GM04503 (cell line): ENCODE measurements around the gene SLC25A40.
"Not testable (repeated sequence)": the region's sequence is repeated elsewhere in the genome, so short reads cannot be mapped to it uniquely, and the experiment has no call there.

Experiments used
- DNase-seq: peaks from one replicate; pipeline ENCODE4 v3.0.0-alpha.2; 2012; ENCODE audit warnings: low read depth

Gene SLC25A40

DNA sequence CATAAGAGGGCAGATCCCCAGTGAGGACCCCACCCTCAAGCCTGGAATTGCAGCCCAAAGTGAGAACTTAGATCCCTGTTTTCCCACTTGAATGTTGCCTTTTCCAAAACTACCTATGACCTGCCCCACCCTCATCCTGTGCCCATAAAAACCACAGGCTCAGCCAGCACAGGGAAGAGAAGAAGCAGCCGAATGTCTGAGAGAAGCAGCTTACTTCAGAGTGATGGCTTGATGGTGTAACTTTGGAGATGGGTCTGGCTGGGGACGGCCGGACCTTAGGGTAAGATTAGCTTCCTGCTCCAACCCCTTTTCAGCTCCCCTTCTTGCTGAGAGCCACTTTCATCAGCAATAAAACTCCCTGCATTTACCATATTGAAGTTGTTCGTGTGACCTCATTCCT, 5.7 kb downstream of the SLC25A40 start:
- no peak for DNase-seq

GRCh38 chr7:87866533-87866932, 9.6 kb downstream of the SLC25A40 start:
- not testable (repeated sequence) for DNase-seq

DNA sequence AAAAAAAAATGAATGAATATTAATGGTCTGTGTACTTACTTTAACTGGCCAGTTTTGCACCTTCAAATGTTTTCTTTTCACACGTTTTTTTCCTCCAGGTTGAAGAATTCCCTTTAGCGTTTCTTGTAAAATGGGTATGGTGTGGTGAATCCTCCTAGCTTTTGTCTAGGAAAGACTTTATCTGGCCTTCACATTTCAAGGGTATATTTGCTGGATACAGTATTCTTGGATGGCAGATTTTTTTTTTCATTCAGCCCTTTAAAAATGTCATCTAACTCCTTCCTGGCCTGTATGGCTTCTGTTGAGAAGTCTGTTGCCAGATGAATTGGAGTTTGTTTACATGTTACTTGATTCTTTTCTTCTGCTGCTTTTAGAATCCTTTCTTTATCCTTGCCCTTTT, 10.1 kb downstream of the SLC25A40 start:
- DNase-seq, result no peak

DNA sequence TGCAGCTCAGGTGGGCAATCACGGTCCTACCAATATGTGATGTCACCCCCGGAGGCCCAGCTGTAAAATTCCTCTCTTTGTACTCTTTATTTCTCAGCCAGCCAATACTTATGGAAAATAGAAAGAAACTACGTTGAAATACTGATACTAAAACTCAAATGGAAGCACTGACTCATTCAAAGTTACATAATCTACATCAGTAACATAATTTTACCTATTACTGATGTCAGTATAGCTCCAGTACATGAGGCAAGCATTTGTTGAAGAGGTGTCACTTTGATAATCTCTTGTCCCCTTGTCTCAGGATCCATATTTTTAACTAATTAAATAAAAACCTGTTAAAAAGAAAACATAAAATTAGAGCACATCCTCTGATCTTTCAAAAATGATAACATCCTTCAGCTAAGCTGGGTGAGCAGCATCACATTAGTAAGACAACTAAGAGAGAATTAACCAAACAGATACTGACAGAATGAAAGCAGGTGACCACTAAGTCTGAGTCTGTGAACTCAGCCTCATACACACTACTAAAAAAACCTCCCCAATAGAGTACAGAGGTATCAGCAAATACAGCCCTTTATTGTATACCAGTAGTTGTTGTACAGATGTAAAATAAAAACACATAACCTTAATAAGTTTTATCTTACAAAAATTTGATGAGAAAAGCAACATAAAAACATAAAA, 17.6 kb downstream of the SLC25A40 start:
- no peak for DNase-seq

DNA sequence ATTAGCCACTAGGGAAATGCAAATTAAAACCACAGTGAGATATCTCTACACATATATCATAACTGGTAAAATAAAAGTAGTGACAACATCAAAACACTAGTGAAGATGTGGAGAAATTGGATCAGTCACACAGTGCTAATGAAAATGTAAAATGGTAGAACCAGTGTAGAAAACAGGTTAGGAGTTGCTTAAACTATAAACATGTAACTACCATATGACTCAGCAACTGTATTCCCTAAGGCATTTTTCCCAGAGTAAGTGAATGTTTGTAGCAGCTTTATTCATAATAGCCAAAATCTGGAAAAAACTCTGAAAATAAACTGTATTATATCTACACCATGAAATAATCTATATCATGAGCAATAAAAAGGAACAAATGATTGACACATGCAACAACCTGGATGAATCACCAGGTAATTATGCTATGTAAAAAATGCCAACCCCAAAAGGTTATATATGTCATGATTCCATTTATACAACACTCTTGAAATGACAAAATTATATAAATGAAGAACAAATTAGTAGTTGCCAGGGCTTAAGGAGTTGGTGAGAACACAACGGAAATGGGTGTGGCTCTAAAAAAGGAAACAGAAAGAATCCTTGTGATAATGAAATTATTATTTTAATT, 22.8 kb downstream of the SLC25A40 start:
- DNase-seq, result no peak

DNA sequence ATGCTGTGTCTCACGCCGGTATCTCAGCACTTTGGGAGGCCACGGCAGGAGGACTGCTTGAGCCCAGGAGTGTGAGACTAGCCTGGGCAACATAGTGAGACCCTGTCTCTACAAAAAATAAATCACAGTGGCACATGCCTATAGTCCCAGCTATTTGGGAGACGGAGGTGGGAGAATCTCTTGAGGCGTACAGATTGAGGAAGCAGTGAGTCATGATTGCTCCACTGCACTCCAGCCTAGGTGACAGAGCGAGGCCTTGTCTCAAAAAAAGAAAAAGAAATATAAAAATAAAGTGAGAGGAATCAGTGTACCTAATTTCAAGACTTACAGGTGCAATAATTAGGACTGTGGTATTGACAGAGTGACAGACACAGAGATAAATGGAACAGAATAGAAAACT, 23.9 kb downstream of the SLC25A40 start:
- no peak for DNase-seq

DNA sequence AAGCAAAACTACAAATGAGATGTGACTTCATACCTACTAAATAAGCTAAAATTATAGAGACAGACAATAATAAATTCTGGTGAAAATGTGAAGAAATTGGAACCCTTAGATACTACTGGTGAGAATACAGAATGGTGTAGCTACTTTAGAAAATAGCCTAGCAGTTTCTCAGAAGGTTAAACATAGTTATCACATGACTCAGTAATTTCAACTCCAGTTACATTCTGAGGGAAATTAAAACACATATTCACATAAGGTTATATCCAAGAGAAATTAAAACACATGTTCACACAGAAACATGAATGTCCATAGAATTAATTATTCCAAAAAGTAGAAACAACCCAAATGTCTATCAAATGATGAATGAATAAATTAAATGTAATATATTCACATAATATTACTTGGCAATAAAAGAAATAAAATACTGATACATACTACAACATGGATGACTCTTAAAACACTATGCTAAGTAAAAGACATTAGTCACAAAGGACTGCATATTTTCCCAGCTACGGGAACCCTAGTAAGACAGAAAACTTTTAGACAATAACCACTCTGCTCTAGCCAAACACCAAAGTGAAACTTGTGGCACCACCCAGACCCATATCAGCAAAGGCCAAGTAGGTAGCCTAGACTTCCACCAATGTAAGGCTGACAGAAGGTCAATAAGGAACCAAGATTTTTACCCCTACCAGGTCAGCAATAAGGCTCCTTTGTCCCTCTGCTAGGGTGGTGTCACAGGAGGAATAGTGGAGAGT, 25.1 kb downstream of the SLC25A40 start:
- no peak for DNase-seq

DNA sequence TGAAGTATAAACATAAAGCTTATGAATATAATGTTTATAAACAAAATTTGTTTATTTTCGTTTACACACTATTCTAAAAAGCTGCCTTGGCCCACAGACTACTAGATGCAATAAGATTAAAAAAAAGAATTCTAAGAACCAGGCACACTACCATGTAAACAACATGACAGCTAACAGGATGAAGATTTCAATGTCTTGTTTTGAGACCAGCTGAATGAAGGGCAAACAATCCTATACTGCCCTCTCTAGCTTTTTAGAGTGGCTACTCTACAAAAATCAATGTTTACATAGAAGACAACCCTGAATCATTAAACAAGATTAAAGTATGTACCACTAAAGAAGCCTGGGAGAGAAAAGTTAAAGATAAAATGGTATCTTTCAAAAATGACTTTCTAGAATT, 38.6 kb downstream of the SLC25A40 start:
- DNase-seq, result no peak

DNA sequence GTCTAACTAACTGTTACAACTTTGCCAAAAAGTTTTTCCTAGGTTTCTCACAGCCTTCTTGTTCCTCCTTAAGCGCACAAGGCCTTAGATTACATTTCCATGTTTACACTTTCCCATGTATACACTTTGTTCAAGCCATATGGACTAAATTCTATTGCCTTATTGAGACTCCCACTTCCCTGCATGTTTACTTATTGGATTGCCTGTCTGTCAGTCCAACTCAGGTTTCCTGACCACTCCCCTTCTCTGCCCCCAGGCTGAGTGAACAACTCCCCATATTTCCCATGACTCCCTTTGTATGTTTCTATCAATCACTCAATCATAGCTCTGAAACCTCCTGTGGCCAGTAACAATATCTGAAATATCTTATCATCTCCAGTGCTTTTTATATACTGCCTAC, 43.0 kb downstream of the SLC25A40 start:
- no peak for DNase-seq

- DNase-seq, result no peak
These were observed 45.1 kb downstream of the SLC25A40 start for GRCh38 chr7:87831097-87831496.

GRCh38 chr7:87828383-87828782, 47.8 kb downstream of the SLC25A40 start:
- not testable (repeated sequence) for DNase-seq

DNA sequence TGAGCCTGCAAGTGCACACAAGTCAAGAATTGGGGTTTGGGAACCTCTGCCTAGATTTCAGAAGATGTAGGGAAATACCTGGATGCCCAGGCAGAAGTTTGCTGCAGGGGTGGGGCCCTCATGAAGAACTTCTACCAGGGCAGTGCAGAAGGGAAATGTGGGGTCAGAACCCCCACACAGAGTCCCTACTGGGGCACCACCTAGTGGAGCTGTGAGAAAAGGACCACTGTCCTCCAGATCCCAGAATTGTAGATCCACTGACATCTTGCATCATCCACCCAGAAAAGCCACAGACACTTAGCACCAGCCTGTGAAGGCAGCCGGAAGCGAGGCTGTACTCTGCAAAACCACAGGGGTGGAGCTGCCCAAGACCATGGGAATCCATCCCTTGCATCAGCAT, 50.8 kb downstream of the SLC25A40 start:
- not testable (repeated sequence) for DNase-seq

- not testable (repeated sequence) for DNase-seq
These were observed 54.1 kb downstream of the SLC25A40 start for GRCh38 chr7:87822056-87822455.

DNA sequence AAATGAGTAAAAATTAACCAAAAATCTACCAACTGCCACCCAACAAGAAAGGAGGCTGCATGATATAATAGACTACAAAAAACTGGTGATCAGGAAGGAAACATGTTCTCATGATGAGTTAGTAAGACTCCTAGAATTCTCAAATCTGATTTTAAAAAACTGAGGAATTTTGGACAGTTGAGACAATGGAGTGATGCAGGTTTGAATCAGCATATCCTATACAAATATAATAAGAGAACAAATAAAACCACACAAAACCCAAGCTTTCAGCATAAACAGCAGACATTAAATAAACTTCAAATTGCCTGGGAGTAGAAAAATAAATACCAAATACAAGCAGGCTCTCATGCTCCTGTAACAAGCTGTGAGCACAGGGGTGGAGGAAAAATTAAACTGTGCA, 57.8 kb downstream of the SLC25A40 start:
- no peak for DNase-seq

DNA sequence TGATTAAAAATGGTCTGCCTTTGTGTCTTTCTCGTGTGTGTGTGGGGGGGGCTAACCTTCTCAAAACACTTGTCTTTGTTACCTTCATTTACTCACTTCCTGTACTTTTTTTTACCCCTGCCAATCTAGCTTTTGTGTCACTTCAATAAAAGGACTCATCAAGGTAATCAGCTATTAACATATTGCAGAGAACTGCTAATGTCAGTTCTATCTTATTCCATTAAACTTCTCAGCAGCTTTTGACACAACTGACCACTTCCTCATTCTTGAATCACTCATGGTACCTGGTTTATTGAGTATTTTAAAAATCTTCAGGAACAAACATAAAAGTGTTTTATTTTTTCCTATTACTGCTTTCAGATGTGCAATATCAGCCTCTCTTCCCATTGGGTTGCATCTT, 59.8 kb downstream of the SLC25A40 start:
- DNase-seq, result no peak

DNA sequence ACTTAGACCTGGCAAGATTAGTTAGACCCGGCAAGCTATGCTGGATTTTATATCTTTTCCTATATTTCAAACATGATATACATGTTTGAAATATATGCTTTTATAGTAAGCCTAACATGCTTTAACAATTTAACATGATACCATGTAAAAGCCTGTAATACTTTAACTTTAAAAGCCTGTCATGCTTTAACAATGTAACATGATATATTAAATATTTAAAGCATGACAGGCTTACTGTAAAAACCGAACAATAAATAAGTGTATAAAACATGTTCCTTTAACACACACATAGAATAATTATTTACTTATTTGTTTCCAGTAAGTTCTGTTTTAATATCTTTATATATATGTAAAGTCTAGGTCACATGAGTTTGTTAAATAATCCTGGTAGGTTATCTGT, 65.4 kb downstream of the SLC25A40 start:
- no peak for DNase-seq

DNA sequence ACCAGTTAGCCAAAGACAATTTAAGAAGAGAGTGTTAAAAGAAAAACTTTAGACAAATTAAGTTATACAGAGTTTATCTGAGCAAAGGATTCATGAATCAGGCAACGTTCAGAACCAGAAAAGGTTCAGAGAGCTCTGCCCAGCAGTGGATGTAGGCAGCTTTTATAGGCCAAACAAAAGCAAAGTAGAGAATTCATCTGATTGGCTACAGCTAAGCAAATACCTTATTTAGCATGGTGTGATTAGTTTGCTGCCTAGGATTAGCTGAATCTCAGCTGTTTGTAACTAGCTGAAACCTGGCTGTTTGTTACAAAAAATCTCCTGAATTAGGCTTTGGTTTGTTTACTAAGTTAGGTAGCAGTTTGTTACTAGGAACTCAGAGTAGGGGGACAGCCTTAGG, 66.0 kb downstream of the SLC25A40 start:
- no peak for DNase-seq

DNA sequence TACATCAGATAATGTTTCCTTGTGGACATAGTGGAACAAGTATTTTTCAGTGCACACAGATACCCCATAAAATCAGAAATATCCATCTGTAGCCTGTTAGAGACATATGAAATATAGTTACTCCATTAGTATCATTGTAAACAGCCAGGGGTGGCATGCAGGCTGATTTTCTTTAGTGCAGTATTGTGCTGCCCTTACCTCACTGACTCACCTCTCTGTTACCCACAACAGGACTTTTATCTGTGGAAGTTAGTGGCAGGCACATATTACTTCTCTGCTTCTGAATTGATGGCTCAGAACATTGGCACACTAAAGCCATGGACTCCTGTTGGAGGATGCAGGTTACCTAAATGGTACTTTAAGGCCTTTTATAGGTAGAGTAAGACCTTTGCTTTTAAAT, 70.0 kb downstream of the SLC25A40 start:
- no peak for DNase-seq

- DNase-seq, result no peak
These were observed 78.3 kb downstream of the SLC25A40 start for GRCh38 chr7:87797798-87798403.

DNA sequence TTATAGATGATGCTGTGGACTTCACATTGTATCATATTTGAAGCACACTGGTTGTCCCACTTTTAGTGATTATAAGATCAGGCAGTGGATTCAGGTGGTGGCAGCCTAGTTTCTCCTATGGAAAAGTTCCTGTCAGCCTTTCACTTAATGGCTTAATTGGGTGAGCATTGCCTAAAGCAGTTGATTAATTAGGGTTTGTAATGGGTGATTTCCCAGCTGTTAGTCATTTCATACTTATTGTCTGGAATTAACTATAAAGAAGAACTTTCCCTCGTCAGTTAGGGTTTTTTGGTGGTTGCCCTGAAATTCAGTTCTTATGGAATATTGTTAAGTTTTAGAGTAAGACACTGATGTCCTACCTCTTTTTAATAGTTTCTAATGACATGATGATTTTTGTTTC, 78.8 kb downstream of the SLC25A40 start:
- DNase-seq, result no peak

- DNase-seq, result no peak
These were observed 90.7 kb downstream of the SLC25A40 start for GRCh38 chr7:87785368-87785995.

- DNase-seq, result no peak
These were observed 91.7 kb downstream of the SLC25A40 start for GRCh38 chr7:87784424-87784823.
